Measurements from ENCODE around the gene CNNM3.
A peak's percentile ranks its signal among the peaks of the same experiment; 100 is the strongest.

- TF ChIP-seq CTCF (IDR thresholded peaks at IDR 0.05) (peak in 3 of 6 experiments; percentile 24 to 34 (median 32)), POLR2A (IDR thresholded peaks at IDR 0.05) (peak in 1 of 2 donors; percentile 20)
Measured at GRCh38 chr2:96771796-96772618, 44.1 kb upstream of the CNNM3 start.
